ENCODE data around the gene FAM9A.

DNA sequence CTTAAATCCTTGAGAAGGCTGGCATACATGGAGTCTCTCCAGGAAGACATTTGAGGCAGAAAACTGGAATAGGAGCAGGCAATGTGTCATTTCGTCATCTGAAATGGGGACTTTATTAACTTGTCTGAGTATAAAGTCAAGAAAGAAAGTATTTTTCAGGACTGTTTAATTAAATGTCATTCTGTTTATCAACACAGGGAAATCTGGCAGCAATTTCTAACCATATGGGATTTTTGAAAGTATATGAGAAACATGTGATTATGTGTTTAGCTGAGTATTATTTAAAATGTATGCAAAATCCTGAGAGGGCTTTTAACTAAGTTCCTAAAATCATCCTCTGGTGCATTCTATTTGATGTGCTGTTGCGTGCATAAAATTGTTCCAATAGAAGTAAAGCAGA, 3.9 kb upstream of the FAM9A start:
- TF ChIP-seq, protein P1, sequence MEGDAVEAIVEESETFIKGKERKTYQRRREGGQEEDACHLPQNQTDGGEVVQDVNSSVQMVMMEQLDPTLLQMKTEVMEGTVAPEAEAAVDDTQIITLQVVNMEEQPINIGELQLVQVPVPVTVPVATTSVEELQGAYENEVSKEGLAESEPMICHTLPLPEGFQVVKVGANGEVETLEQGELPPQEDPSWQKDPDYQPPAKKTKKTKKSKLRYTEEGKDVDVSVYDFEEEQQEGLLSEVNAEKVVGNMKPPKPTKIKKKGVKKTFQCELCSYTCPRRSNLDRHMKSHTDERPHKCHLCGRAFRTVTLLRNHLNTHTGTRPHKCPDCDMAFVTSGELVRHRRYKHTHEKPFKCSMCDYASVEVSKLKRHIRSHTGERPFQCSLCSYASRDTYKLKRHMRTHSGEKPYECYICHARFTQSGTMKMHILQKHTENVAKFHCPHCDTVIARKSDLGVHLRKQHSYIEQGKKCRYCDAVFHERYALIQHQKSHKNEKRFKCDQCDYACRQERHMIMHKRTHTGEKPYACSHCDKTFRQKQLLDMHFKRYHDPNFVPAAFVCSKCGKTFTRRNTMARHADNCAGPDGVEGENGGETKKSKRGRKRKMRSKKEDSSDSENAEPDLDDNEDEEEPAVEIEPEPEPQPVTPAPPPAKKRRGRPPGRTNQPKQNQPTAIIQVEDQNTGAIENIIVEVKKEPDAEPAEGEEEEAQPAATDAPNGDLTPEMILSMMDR (conservative IDR thresholded peaks at IDR 0.05 in 1 of 2, IDR thresholded peaks at IDR 0.05 in 1 of 2; ENCODE audit: low read depth in 1 of 2, low read length in 2 of 2): no peak
- no peak for TF ChIP-seq EZH2 (IDR thresholded peaks at IDR 0.05; ENCODE audit: low read length, missing control alignments)
